GM21390 (cell line): ENCODE measurements around the gene PGBD5.

Source experiments
- ATAC-seq: cut with Tn5 transposase; IDR thresholded peaks from one replicate; pipeline ENCODE4 v1.9.1; 2021; ENCODE audit not compliant: unreplicated experiment

The PGBD5 gene

DNA sequence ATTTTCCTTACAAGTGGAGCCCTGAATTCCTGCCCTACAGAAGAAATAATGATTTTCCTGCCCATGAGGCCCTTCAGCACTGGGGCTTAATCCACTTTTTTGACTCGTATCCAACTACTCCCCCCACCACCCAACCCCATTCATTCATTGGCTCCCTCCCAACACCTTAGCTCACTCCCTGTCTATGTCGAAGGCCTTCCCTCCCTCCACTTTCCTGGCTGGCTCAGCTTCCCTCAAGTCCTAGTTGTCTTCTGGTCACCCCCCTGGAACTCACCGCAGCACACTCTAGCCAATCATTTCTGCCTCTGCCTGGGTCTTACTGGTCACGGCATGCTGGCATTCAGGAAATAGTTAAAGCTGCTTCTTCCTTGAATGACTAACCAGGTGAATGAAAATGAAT is 118.9 kb downstream of the PGBD5 start:
- no peak for ATAC-seq

DNA sequence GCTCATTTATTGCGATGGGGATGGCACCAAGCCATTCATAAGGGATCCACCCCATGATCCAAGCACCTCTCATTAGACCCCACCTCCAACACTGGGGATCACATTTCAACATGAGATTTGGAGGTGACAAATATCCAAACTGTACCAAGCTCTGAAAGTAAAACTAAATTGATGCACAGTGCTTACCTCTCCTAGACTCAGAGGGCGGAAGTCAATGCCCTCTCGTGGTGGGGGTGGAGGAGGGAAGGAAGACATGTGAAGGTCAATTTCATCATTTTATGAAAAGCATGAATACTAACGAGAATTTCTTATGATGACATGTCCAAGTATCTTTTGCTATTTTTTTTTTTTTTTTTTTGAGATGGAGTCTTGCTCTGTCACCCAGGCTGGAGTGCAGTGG is 120.0 kb downstream of the PGBD5 start:
- peak; percentile 79 for ATAC-seq

DNA sequence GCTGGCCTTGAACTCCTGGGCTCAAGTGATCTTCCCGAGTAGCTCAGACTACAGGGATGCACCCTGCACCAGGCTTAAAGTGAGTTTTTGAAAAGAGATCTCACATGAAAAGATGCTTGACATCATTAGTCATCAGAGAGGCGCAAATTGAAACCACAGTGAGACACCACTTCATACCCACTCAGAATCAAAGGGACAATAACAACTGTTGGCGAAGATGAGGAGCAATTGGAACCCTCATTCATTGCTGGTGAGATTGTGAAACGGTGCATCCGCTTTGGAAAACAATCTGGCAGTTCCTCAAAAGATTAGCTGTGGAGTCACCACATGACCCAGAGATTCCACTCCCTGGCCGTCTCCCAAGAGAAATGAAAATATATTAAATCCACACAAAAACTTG is 122.3 kb downstream of the PGBD5 start:
- no peak for ATAC-seq

DNA sequence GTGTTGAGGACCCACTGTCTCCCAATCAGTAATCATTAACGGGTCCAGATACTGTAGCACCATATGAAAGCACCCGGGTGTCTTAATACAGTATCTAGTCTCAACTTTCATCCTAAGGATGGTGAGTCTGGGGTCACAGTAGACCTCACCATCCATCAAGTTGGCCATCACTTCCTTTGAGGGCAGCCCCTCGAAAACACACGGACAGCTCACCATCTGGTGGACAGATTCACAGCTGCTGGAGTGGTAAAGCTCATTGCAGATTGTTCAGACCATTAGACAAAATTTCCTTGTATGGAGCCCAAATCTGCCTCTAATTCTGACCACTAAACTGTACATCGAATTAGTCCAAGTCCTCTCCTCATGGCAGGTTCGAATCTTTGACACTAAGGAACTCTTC is 123.1 kb downstream of the PGBD5 start:
- no peak for ATAC-seq

DNA sequence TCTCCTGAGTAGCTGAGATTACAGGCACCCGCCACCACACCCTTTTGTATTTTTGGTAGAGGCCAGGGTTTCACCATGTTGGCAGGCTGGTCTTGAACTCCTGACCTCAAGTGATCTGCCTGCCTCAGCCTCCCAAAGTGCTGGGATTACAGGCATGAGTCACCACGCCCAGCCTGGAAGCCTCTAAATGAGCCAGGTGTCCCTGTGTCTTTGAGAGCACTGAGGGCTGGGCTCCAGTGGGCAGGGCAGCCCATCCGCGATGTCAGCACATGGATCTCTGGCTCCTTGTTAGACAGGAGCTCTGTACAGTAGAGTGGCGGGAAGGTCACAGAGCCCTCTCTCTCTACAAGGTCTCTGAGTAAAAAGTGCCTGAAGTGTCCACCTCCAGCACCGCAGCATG is 124.3 kb downstream of the PGBD5 start:
- no peak for ATAC-seq

DNA sequence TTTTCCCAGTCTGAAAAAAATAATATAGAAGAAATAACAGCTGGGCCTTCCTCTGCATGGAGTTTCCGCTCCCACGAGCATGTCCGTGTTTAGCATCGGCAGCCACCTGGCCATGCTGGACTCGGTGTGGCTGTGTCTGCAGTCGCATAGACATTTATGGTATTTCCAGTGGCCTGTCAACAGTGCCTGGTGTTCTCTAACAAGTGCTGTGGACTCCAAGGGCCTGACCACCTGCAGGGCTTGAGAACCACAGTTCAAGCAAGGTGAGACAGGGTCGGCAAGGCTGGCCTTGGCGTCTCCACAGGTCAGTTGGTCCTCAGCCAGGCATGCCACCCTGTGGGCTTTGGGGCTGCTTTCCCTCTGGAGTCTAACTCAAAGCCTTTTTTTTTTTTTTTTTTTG is 124.8 kb downstream of the PGBD5 start:
- no peak for ATAC-seq

DNA sequence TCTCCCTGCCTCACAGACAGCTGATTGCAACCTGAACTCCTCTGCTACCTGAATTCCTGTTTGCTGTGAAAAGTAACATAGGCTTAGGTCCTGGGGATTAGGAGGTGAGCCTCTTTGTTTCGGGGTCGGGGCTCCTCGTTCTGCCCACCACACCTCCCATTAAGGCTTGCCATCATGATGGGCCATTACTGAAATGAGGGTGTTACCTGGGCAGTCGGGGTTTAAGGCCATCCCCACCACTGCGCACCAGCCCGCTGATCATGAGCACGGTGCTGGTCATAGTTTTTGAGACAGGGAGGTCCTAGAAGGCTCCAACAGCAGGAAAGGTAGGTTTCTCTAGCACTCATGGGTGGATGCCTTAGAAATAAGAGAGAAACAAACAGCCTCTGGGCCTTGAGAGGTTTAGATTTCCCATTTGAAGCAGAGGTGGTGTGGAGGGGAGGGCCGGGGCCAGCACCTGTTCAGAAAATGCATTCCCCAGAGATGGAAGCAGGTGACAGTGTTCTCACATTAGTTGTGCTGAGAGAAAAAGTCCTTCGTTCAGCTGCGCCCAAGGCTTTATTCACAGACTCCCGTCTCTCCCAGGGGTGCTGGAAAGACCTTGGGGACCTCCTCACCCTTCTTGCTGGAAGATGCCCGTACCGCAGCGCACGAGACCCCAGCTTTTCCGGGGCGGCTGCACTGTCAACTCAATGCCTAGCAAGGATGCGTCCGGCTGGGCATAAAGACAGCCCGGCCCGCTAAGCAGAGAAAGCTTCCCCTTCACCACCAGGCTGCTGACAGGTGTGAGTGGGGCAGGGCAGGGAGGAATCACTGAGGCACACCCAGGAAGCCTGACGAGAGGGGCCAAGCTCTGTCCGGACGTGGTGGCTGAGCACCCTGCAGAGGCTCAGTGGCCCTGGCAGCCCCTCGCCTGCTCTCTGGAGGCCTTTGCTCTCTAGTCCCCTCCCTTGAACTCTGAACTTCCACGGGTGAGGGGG is 125.5 kb downstream of the PGBD5 start:
- no peak for ATAC-seq

DNA sequence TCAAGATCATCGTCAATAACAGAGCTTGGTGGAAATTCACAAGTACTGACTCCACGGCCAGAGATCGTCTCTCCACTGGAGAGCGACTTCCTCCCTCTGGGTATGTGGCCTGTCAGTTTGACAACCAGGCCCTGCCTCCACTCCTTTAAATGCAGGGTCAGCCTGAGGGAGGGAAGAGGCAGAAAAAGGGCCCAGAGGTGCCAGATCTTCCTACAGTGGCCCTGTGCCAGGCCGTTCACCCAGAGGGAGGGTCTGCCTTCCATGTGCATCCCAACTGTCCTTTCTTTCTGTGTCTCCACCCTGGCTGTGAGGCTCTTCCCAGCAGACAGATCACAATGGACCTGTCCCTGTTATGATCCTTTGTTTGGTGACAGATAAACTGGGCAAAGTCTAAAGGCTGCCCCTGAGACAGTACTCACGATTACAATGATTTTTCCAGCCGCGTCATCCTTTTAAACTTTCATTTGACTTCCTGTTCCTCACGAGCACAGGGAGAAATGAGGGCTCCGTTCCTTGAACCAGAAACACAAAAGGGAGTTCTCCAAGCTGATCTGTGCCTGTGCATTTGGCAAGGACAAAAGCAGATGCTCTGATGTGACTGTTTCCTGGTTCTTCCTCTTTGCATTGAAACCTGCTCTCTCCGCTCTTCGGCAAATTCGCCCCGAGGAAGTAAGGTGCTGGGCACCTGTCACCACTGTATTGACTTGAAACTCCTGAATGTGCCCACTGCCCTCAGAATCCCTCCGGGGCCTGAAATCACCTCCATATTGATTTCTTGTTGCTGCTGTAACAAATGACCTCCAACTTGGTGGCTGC is 126.7 kb downstream of the PGBD5 start:
- no peak for ATAC-seq

DNA sequence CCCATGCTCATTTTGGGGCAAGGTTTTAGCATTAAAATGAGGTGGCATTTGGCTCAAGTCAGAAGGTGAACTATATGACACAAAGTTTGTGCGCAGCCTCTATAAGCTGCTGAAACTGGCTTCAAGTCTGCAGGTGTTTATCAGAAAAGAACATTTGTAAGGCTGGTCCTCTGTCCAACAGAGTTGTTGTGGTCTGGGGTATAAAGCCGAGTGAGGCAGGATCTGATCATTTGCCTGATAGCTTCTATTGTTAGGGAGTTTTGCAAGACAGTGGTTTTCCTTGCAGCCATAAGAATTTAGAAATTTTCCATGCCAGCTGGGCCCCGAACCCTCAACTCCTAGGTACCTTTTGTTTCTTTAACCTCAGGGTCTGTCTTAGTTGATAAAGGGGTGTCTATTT is 130.8 kb downstream of the PGBD5 start:
- no peak for ATAC-seq

DNA sequence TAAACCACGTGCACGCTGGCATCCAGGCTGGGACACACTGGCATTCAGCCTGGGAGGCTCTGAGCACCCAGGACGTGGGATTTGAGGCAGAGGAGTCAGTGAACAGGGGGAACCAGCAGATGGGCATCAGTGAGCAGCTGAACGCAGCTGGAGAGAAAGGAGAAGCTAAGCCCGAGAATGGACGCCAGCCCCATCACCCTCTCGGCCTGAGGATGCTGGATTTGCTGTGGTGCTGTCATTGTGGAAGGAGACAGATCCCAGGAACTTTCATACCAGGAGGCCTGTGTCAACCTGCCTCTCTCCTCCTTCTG is 132.8 kb downstream of the PGBD5 start:
- ATAC-seq = no peak

DNA sequence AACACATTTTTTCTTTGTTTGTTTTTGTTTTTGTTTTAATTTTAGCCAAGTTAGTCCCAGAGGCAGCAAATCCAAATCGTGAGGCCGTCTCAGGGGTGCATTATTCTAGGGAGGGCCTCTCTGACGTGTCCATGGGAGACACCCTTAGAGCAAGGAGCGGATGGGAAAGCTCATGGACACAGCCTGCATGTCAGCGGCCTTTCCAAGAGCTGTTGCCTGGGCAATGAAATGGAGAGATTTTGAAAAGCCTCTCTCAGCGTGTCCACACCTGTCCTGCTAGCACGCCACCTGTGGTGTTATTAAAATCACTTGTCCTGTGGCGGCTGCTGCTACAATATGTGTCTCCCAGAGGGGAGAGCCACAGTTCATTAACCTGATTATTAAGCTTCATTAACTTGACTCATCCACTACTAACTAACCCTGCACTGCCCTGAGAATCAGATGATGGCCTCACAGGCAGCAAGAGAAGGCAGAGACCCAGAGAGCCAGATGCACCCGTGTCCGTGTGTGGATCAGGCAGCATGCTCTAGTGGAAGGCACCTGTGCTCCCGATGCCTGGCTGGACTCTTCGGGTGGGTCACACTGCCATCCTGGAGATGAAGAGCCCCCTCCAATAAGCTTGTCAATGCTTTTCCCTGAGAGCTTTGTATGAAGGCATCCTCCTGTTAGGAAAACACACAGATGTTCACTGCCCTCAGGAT is 133.3 kb downstream of the PGBD5 start:
- ATAC-seq = no peak

DNA sequence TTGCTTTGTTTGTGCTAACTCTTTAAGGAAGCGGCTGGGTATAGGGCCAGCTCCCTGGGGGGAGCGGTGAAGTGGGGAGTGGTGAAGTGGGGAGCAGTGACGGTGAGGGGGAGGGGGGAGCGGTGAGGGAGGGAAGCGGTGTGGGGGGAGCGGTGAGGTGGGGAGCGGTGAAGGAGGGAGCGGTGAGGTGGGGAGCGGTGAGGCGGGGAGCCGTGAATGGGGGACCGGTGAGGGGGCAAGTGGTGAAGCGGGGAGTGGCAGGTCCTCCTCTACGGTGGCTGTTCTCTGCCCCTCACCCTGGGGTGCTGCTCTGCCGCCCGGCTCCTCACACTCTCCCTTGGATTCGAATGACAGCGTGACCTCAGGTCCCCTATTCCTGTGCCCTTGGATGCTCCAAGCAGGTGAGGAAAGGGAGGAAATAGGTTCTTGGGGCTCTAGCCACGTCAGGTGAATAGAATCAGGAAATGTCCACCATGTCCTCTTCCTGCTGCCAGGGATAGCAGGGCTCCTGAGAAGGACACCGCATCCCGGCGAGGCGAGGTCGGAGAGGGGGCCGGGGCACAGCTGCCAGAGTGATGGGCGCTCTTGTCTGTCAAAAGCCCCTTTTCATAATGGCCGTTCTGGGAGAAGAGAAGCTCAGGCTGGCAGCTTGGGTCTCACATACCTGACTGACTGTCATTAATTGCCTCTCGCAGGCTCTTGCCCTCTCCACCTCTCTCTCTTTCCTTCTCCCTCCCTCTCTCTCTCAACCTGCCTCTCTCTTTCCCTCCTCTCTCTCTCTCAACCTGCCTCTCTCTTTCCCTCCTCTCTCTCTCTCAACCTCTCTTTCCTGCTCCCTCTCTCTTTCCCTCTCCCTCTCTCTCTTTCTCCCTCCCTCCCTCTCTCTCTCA is 134.2 kb downstream of the PGBD5 start:
- no peak for ATAC-seq

DNA sequence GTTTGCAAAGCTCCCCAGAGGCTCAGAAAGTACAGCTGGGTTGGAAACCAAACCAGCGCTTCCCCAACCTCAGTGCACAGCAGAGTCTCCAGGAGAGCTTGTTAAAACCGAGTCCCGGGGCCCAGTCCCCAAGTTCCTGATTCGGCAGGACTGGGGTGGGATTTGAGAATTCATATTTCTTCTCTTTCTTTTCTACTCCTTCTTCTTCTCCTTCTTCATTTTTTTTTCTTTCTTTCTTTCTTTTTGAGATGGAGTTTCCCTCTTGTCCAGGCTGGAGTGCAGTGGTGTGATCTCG is 136.8 kb downstream of the PGBD5 start:
- no peak for ATAC-seq

DNA sequence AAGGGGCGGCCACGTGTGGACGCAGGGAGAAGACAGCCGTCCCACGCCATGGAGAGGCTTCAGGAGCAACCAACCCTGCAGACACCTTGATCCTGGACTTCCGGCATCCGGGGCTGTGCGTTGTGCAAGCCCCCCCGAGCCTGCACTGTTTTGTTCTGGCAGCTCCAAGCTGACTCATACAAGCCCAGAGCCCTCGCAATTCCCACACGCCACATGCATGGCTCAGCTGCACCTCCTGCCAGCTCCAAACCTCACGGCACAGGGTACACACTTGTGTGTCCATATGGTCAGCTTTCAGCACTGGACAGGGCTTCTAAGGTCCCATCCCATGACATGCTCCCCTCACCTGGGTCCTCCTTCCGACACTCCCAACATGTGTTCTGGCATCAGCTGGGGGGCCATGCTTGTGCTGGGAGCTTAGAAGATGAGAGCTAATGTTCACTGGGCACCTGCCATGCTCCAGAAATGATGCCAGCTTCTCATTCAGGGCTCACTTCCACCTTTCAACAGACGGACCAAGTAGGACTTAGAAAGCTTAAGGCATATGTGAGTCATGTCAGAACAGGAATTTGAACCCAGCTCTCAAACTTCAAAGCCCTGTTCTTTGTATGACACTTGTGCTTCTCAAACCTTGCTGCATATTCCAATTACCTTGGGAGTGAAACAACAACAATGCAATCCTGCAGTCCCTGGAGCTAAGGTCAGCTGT is 137.3 kb downstream of the PGBD5 start:
- ATAC-seq = no peak

DNA sequence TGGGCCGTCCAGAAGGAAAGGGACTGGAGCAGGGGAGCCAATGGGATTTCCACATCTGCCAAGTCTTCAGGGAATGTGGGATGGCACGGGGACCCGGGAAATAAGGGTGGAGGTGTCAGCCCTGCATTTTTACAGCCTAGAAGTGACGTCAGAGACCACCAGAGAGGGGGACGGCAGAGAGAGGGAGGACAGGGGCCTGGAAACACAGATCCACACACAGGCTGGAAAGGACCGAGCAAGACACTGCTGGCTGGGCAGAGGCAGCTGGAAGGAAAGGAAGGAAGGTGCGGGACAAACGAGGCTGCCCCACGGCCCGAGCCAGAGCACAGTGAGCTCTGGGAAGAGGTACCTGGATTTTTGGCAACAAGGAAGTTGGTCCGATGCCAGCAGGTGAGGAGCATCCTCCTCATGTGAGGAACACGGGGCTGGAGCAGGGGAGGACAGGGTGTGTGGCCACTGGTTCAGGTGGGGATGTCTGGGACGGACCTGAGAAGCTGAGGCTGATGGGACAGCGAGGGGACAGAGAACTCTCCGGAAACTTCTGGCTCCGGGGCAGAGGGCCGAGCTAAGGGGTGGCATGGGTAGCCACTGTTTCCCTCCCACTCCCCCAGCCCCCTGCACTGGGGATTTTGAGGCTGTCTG is 138.3 kb downstream of the PGBD5 start:
- no peak for ATAC-seq

DNA sequence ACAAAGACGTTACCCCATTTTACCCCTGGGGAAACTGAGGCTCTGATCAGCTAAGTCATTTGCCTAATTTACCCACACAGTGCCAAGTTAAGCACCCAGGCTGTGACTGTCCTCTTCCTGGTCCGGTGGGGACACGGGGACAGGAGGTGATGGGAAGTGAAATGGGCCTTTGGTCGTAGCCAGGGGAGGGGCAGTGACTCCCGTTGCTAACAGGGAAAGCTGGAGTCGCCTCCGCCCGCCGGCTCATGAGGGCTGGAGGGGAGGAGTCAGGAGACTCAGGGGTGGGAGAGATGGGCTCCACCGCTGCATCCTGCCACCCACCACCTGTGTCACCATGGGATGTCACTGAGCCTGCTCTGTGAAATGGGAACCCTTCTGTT is 139.3 kb downstream of the PGBD5 start:
- ATAC-seq = no peak

DNA sequence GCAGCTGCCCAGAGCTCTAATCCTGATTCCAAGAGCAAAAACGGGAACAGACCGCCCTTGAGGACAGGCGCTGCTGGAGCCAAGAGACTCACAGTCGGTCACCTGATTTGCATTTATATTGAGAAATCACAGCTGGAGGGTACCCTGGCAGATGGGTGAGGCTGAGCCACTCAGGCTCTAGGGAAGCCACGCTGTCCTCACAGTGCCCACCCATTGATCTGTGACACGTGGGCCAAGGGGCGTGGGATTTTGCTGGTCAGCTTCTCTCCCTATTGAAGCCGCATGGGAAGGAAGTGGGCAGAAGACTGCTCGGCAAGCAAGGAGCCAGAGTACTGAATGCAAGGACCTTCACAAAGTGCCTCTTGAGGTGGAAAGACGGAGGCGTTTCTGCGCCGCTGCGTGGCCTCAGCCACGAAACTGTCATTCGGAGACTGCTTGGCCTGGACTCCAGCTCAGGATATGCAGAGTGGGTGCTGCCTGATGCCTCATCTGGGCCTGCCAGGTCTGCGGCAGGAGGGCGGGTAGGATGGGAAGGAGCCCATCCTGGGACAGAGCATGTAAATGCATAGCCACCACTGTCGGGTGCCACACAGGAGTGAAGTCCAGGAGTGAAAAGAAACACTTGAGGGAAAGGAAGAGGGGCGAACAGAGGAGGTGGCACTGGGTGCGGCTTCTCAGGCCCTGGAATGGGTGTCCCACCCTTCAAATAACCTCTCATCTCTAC is 139.8 kb downstream of the PGBD5 start:
- no peak for ATAC-seq

DNA sequence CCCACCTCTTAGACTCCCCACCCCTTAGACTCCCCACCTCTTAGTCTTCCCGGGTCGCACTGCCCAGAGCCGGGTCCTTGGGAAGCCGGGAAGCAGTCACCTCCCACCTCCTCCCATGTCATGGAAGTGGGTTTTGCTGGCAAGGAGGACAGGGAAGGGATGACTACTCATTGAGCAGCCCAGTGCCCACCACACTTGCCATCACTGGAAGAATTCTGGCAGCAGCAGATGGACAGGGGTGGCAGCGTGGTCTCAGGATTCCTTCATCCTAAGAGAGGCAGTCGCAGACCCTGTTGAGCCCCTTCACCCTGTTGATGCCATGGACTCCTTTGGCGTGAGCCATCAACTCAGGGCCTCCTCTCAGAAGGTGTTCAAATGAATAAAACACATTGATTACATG is 140.8 kb downstream of the PGBD5 start:
- ATAC-seq = no peak

DNA sequence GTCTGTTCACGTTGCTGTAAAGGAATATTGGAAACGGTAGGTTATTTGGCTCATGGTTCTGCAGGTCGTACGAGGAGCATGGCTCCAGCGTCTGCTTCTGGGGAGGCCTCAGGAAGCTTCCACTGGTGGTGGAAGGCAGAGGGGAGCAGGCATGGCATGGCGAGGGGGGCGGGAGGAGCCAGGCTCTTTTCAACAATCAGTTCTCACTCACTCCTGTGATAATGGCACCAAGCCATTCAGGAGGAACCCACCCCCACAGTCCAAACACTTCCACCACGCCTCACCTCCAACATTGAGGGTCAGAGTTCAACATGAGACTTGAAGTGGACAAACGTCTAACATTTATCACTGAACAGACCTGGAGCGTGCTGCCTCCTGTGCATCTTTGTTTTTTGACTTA is 141.2 kb downstream of the PGBD5 start:
- no peak for ATAC-seq
